ENCODE data around the gene HECW1.

The HECW1 gene

DNA sequence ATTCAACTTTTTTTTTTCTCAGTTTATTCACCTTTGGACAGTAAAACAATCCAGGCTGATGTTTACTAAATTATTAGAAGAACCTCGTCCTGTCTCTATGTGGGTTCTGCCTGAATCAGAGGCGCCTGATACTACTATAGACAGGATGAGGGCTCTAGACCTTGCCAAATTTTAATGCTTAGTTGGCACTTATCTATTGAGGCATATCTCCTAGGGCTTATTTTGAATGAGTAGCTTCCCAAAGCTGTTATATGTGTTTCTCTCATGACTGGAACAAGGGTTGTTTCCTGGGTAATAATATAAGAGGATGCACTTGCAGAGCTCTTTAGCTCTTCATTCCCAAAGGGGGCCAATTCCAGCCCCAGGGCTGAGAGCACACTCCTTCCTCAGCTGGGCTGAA is 23.6 kb downstream of the HECW1 start:
- ATAC-seq, result no peak
- TF ChIP-seq RARB (CRISPR knock-in tag; IDR thresholded peaks at IDR 0.05), result no peak
- TF ChIP-seq, protein P1, sequence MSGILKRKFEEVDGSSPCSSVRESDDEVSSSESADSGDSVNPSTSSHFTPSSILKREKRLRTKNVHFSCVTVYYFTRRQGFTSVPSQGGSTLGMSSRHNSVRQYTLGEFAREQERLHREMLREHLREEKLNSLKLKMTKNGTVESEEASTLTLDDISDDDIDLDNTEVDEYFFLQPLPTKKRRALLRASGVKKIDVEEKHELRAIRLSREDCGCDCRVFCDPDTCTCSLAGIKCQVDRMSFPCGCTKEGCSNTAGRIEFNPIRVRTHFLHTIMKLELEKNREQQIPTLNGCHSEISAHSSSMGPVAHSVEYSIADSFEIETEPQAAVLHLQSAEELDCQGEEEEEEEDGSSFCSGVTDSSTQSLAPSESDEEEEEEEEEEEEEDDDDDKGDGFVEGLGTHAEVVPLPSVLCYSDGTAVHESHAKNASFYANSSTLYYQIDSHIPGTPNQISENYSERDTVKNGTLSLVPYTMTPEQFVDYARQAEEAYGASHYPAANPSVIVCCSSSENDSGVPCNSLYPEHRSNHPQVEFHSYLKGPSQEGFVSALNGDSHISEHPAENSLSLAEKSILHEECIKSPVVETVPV (CRISPR knock-in tag; IDR thresholded peaks at IDR 0.05), result no peak
- TF ChIP-seq BACH2 (CRISPR knock-in tag; IDR thresholded peaks at IDR 0.05; ENCODE audit: borderline replicate concordance), result no peak
- no peak for TF ChIP-seq ZC3H10 (CRISPR knock-in tag; IDR thresholded peaks at IDR 0.05)
- TF ChIP-seq ESRRG (CRISPR knock-in tag; IDR thresholded peaks at IDR 0.05), result no peak
- no peak for TF ChIP-seq PPARA (CRISPR knock-in tag; IDR thresholded peaks at IDR 0.05; ENCODE audit: borderline replicate concordance)

DNA sequence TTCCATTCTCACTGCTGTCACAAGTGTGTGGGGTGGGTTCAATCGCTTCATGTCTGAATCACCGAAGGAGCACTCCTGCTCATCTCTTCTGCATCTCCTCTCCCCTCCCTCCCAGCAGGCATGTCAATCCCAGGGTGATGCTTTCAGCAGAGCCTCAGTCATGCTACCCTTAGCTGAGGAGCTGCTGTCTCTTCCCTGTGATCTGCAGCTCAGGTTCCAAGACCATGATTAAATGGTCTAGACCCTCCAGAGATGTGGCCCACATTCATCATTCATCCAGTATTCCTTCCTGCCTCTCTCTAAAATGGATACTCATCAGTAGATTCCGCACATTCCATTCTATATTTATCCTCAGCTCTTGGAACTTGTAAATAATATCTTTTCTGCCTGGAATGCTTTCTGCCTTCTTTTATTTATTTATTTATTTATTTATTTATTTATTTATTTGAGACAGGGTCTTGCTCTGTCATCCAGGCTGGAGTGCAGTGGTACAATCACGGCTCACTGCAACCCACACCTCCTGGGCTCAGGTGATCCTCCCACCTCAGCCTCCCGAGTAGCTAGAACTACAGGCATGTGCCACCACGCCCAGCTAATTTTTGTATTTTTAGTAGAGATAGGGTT is 24.8 kb downstream of the HECW1 start:
- peak; percentile 42; the same call in 1 of the 3 replicates for ATAC-seq

DNA sequence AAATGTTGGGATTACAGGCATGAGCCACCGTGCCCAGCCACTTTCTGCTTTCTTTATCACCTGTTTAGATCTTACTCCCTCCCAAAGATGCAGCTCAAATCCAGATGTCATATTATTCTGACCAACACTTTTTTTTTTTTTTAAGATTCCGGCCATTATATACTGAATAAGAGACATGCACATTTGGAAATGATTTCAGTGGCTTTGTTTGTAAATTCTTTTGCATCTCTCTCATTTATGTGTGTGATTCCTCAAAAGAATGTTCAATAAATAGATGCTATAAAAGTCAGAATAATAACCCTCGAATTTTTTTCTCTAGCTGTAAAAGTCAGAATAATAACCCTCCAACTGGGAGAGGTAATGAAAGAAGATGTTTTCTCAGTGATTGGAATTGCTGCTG is 25.4 kb downstream of the HECW1 start:
- no peak for ATAC-seq
- TF ChIP-seq ZNF70 (CRISPR knock-in tag; IDR thresholded peaks at IDR 0.05) (no peak), GLIS3 (CRISPR knock-in tag; IDR thresholded peaks at IDR 0.05) (no peak), ZC3H10 (CRISPR knock-in tag; IDR thresholded peaks at IDR 0.05) (no peak), ZFP3 (CRISPR knock-in tag; IDR thresholded peaks at IDR 0.05) (no peak), ISL1 (CRISPR knock-in tag; IDR thresholded peaks at IDR 0.05) (no peak), TCF4 (CRISPR knock-in tag; IDR thresholded peaks at IDR 0.05; ENCODE audit: borderline replicate concordance) (no peak), OSR1 (CRISPR knock-in tag; IDR thresholded peaks at IDR 0.05) (no peak), ARNTL (CRISPR knock-in tag; IDR thresholded peaks at IDR 0.05; ENCODE audit: borderline replicate concordance, low read depth) (no peak), ZNF565 (CRISPR knock-in tag; conservative IDR thresholded peaks at IDR 0.05; ENCODE audit: low read depth) (no peak), ESRRG (CRISPR knock-in tag; IDR thresholded peaks at IDR 0.05) (no peak), ZNF8 (CRISPR knock-in tag; IDR thresholded peaks at IDR 0.05) (no peak), RARB (CRISPR knock-in tag; IDR thresholded peaks at IDR 0.05) (no peak), CSDC2 (CRISPR knock-in tag; IDR thresholded peaks at IDR 0.05) (no peak), SNAI2 (CRISPR knock-in tag; IDR thresholded peaks at IDR 0.05) (no peak), ZFP30 (CRISPR knock-in tag; IDR thresholded peaks at IDR 0.05) (no peak)
- TF ChIP-seq, protein P2, sequence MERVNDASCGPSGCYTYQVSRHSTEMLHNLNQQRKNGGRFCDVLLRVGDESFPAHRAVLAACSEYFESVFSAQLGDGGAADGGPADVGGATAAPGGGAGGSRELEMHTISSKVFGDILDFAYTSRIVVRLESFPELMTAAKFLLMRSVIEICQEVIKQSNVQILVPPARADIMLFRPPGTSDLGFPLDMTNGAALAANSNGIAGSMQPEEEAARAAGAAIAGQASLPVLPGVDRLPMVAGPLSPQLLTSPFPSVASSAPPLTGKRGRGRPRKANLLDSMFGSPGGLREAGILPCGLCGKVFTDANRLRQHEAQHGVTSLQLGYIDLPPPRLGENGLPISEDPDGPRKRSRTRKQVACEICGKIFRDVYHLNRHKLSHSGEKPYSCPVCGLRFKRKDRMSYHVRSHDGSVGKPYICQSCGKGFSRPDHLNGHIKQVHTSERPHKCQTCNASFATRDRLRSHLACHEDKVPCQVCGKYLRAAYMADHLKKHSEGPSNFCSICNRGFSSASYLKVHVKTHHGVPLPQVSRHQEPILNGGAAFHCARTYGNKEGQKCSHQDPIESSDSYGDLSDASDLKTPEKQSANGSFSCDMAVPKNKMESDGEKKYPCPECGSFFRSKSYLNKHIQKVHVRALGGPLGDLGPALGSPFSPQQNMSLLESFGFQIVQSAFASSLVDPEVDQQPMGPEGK (CRISPR knock-in tag; IDR thresholded peaks at IDR 0.05; ENCODE audit: borderline replicate concordance), result no peak
- TF ChIP-seq, protein P3, sequence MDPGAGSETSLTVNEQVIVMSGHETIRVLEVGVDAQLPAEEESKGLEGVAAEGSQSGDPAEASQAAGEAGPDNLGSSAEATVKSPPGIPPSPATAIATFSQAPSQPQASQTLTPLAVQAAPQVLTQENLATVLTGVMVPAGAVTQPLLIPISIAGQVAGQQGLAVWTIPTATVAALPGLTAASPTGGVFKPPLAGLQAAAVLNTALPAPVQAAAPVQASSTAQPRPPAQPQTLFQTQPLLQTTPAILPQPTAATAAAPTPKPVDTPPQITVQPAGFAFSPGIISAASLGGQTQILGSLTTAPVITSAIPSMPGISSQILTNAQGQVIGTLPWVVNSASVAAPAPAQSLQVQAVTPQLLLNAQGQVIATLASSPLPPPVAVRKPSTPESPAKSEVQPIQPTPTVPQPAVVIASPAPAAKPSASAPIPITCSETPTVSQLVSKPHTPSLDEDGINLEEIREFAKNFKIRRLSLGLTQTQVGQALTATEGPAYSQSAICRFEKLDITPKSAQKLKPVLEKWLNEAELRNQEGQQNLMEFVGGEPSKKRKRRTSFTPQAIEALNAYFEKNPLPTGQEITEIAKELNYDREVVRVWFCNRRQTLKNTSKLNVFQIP (CRISPR knock-in tag; IDR thresholded peaks at IDR 0.05; ENCODE audit: borderline replicate concordance, low read depth), result no peak
- TF ChIP-seq, protein P4, sequence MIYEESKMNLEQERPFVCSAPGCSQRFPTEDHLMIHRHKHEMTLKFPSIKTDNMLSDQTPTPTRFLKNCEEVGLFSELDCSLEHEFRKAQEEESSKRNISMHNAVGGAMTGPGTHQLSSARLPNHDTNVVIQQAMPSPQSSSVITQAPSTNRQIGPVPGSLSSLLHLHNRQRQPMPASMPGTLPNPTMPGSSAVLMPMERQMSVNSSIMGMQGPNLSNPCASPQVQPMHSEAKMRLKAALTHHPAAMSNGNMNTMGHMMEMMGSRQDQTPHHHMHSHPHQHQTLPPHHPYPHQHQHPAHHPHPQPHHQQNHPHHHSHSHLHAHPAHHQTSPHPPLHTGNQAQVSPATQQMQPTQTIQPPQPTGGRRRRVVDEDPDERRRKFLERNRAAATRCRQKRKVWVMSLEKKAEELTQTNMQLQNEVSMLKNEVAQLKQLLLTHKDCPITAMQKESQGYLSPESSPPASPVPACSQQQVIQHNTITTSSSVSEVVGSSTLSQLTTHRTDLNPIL (CRISPR knock-in tag; IDR thresholded peaks at IDR 0.05; ENCODE audit: low read depth), result no peak

DNA sequence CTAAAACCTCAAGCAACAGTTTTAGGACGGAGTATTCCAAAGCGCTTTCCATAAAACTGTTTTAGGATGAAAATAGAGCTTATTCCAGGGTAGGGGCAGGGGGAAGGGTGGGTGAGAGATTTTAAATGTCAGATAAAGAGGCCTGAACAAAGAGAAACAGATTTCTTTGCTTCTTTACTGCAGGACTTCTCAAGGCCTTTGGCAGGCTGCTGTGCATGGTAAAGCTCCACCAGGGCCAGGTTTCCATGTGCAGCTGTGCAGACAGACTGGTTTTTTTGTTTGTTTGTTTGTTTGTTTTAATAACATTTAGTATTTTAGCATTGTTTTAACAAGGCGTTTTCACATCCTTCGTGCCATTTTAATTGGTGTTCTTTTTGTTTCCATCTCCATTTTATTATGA is 26.3 kb downstream of the HECW1 start:
- ATAC-seq, result no peak
- no peak for TF ChIP-seq ARNTL (CRISPR knock-in tag; IDR thresholded peaks at IDR 0.05; ENCODE audit: borderline replicate concordance, low read depth)
- TF ChIP-seq, protein P3 (CRISPR knock-in tag; IDR thresholded peaks at IDR 0.05; ENCODE audit: borderline replicate concordance, low read depth), result no peak
- no peak for TF ChIP-seq SNAI2 (CRISPR knock-in tag; IDR thresholded peaks at IDR 0.05)
- TF ChIP-seq ZNF565 (CRISPR knock-in tag; conservative IDR thresholded peaks at IDR 0.05; ENCODE audit: low read depth), result no peak
- TF ChIP-seq, protein P1 (CRISPR knock-in tag; IDR thresholded peaks at IDR 0.05), result no peak
- TF ChIP-seq RARB (CRISPR knock-in tag; IDR thresholded peaks at IDR 0.05), result no peak
- no peak for TF ChIP-seq CSDC2 (CRISPR knock-in tag; IDR thresholded peaks at IDR 0.05)
- TF ChIP-seq TOX (CRISPR knock-in tag; IDR thresholded peaks at IDR 0.05; ENCODE audit: borderline replicate concordance), result no peak
- TF ChIP-seq BACH2 (CRISPR knock-in tag; IDR thresholded peaks at IDR 0.05; ENCODE audit: borderline replicate concordance), result no peak
- no peak for TF ChIP-seq ESRRG (CRISPR knock-in tag; IDR thresholded peaks at IDR 0.05)
- no peak for TF ChIP-seq ZC3H10 (CRISPR knock-in tag; IDR thresholded peaks at IDR 0.05)
- no peak for TF ChIP-seq ZFP3 (CRISPR knock-in tag; IDR thresholded peaks at IDR 0.05)
- TF ChIP-seq ISL1 (CRISPR knock-in tag; IDR thresholded peaks at IDR 0.05), result no peak
- no peak for TF ChIP-seq ZNF70 (CRISPR knock-in tag; IDR thresholded peaks at IDR 0.05)
- TF ChIP-seq ZNF8 (CRISPR knock-in tag; IDR thresholded peaks at IDR 0.05), result no peak
- no peak for TF ChIP-seq OSR1 (CRISPR knock-in tag; IDR thresholded peaks at IDR 0.05)

All from SK-N-SH treated with all-trans-retinoic acid at 6 μM for 48 hours (cell line).